GM19239 (cell line): ENCODE measurements around the gene PCGF2.

Experiments
- DNase-seq: peaks from one replicate; pipeline ENCODE4 v3.0.0; 2011; ENCODE audit warnings: low spot score; ENCODE audit not compliant: insufficient read length
- FAIRE-seq: peaks from 2 replicates; lab custom pipeline; 2011; peaks lifted over from hg19 to GRCh38; lab: Jason Lieb, UNC

PCGF2 gene

GRCh38 chr17:38705803-38706504 is 42.2 kb downstream of the PCGF2 start:
- FAIRE-seq: no peak
- no peak for DNase-seq

GRCh38 chr17:38705523-38705802 is 42.7 kb downstream of the PCGF2 start:
- DNase-seq (peak; percentile 55), FAIRE-seq (no peak)

GRCh38 chr17:38704606-38705522 is 43.3 kb downstream of the PCGF2 start, which contains the start of gene MLLT6:
Gene MLLT6, plus strand, starts transcription at chr17:38705273. Its CDS starts 360 bp downstream, at chr17:38705633.
- FAIRE-seq (no peak), DNase-seq (peak; percentile 80)

GRCh38 chr17:38703742-38704605 is 44.2 kb downstream of the PCGF2 start:
- DNase-seq: peak; percentile 83
- FAIRE-seq: no peak

GRCh38 chr17:38702916-38703741 is 45.0 kb downstream of the PCGF2 start:
- no peak for DNase-seq
- FAIRE-seq: no peak

GRCh38 chr17:38702166-38702915 is 45.8 kb downstream of the PCGF2 start:
- FAIRE-seq (no peak), DNase-seq (peak; percentile 59)

- DNase-seq: no peak
- FAIRE-seq: no peak
Measured at GRCh38 chr17:38701504-38702165, 46.5 kb downstream of the PCGF2 start.

- DNase-seq: no peak
- FAIRE-seq: no peak
Measured at GRCh38 chr17:38698760-38699159, 49.4 kb downstream of the PCGF2 start.

- no peak for FAIRE-seq
- DNase-seq: no peak
Measured at GRCh38 chr17:38697061-38697820, 50.9 kb downstream of the PCGF2 start.

GRCh38 chr17:38693700-38694329 is 54.3 kb downstream of the PCGF2 start:
- FAIRE-seq: no peak
- no peak for DNase-seq

GRCh38 chr17:38691154-38691553 is 57.0 kb downstream of the PCGF2 start:
- DNase-seq (no peak), FAIRE-seq (no peak)

- FAIRE-seq (no peak), DNase-seq (no peak)
Measured at GRCh38 chr17:38690386-38690785, 57.8 kb downstream of the PCGF2 start.

GRCh38 chr17:38687286-38687685 is 60.9 kb downstream of the PCGF2 start:
- FAIRE-seq: no peak
- DNase-seq: no peak

- DNase-seq: no peak
- no peak for FAIRE-seq
Measured at GRCh38 chr17:38685491-38685890, 62.6 kb downstream of the PCGF2 start.
